KOPT-K1 (cell line): Measurements from ENCODE around the gene LPP.

Experiments used
- H3K27ac ChIP-seq: fragments of 200-600 bp; sonication (generic); 2 replicates; pipeline ENCODE4 v1.5.1; 2016; ENCODE audit warnings: antibody characterized with exemption, mild to moderate bottlenecking, low read depth, low read length; ENCODE audit not compliant: poor library complexity, severe bottlenecking
- H3K36me3 ChIP-seq: fragments of 200-600 bp; sonication (generic); 2 replicates; pipeline ENCODE4 v1.5.1; 2017; ENCODE audit warnings: antibody characterized with exemption, mild to moderate bottlenecking, low read length, moderate library complexity; ENCODE audit not compliant: insufficient read depth
- H3K9me3 ChIP-seq: fragments of 200-600 bp; sonication (generic); 2 replicates; pipeline ENCODE4 v1.5.1; 2017; ENCODE audit warnings: antibody characterized with exemption, low read length, mild to moderate bottlenecking; ENCODE audit not compliant: insufficient read depth, poor library complexity, severe bottlenecking

Gene LPP

DNA sequence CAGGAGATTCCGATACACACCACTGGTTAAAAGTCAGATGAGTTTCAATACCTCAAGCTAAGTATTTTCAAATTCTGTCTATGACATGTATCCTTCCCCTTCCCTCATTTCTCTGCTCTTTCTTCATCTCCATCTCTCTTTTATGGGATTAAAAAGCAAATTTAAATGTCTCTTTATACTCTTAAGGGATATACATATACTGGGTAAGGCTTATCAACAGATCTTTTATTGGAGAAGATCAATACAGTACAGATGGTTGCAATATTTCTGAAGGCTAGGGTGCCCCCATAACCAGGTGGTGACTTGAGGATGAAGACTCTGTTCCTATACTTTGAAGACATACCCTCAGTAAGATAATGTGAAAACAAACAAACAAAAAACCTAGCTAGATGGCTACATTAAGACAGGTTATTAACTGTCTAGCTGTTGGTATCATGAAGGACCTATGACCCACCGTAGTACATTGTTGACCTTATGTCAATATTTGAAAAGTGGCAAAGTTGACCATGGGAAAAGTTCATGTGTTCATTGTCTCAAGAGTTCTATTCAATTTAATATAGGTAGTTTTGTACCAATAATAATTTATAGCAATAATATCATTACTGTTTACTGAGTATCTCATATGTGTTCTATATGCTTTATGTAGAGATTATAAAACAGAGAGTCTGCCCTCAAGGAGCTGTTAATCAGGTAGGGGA is 319.8 kb downstream of the LPP start:
- Histone ChIP-seq H3K9me3 (no peaks in the 10 kb centered on the region), H3K27ac (no peak overlapping the region), H3K36me3 (no peaks in the 10 kb centered on the region; the same call in 1 of the 2 replicates)

DNA sequence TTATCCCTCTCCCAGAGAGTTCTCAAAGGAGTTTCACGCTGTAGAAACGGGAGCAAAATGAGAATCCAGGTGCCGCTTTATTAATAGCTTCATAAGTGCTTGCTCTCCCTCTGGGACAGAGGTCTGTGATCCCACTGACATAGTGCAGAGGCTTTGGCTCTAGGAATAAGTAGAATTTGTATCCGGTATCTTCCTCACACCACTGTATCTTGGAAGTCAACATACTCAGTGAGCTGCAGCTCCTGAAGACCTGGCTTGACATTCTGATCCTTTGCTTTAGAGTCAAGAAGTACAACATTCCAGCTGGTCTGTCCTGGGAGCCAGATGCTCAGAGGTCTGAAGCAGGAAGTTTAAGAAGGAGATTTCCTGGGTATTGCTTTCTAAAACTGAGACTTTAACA is 323.0 kb downstream of the LPP start:
- Histone ChIP-seq H3K36me3 (no peaks in the 10 kb centered on the region), H3K9me3 (no peaks in the 10 kb centered on the region), H3K27ac (no peak overlapping the region)

GRCh38 chr3:188480011-188480410 is 326.1 kb downstream of the LPP start:
- H3K27ac ChIP-seq, result no peak overlapping the region
- H3K36me3 ChIP-seq, result peaks cover 8% of the 10 kb centered on the region
- no peaks in the 10 kb centered on the region for H3K9me3 ChIP-seq

GRCh38 chr3:188482929-188483328 is 329.0 kb downstream of the LPP start:
- H3K36me3 ChIP-seq, result peaks cover 11% of the 10 kb centered on the region
- no peaks in the 10 kb centered on the region for H3K9me3 ChIP-seq
- no peak overlapping the region for H3K27ac ChIP-seq

GRCh38 chr3:188486126-188486525 is 332.2 kb downstream of the LPP start:
- H3K9me3 ChIP-seq, result no peaks in the 10 kb centered on the region
- no peak overlapping the region for H3K27ac ChIP-seq
- H3K36me3 ChIP-seq, result peaks cover 14% of the 10 kb centered on the region

- no peak overlapping the region for H3K27ac ChIP-seq
- H3K36me3 ChIP-seq, result peaks cover 14% of the 10 kb centered on the region
- H3K9me3 ChIP-seq, result no peaks in the 10 kb centered on the region
Observed at GRCh38 chr3:188486952-188487351, 333.0 kb downstream of the LPP start.

- Histone ChIP-seq H3K36me3 (peaks cover 14% of the 10 kb centered on the region), H3K27ac (no peak overlapping the region), H3K9me3 (no peaks in the 10 kb centered on the region)
Observed at GRCh38 chr3:188487652-188488051, 333.7 kb downstream of the LPP start.

GRCh38 chr3:188488801-188489200 is 334.8 kb downstream of the LPP start:
- Histone ChIP-seq H3K36me3 (peaks cover 14% of the 10 kb centered on the region), H3K27ac (no peak overlapping the region)

DNA sequence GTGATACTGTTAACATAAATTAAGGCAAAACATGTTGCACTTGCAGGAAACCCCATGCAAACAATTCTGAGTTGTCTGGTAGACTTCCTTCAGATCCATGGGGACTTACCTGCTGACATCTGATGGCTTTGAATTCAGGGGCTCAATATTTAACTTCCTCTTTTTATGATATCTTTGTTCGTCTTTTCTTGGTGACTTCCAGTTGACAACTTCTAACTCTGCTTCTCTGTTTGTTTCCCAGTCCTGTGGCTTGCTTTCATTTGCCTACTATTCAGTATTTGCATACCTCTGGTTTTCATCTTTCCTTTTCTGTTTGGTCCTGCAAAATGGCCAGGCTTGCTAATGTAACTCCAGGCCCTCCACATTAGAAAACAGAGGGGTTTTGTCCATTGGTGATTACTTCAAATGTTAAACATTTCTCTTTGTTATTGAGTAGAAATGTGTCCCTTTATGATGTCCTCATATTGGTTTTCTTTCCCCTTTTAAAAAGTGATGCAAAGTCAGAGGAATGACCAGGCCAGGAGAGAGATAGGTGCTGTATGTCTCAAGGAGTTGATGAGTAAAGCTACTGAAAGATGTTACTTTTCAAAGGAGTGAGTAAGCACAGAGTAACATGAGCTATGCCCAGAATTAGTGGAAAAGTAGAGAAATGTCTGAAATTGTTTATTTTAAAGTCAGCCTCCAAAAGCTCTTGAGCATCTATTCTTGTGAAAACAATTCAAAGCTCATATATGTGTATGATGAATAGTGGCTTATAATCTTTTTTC is 335.9 kb downstream of the LPP start:
- no peaks in the 10 kb centered on the region for H3K9me3 ChIP-seq
- H3K36me3 ChIP-seq, result peaks cover 8% of the 10 kb centered on the region
- no peak overlapping the region for H3K27ac ChIP-seq

More at GRCh38 chr3:188488801-188489200, 334.8 kb downstream of the LPP start:
- H3K9me3 ChIP-seq, result no peaks in the 10 kb centered on the region

- Histone ChIP-seq H3K9me3 (no peaks in the 10 kb centered on the region), H3K36me3 (0 out of 2 replicates have a peak, but pooled peaks cover 4% of the 10 kb centered on the region), H3K27ac (no peak overlapping the region)
Observed at GRCh38 chr3:188490416-188490815, 336.5 kb downstream of the LPP start.

GRCh38 chr3:188491276-188491687 is 337.3 kb downstream of the LPP start:
- Histone ChIP-seq H3K36me3 (0 out of 2 replicates have a peak, but pooled peaks cover 4% of the 10 kb centered on the region), H3K9me3 (no peaks in the 10 kb centered on the region), H3K27ac (no peak overlapping the region)

- Histone ChIP-seq H3K36me3 (no peaks in the 10 kb centered on the region), H3K27ac (no peak overlapping the region), H3K9me3 (no peaks in the 10 kb centered on the region)
Observed at GRCh38 chr3:188496390-188496789, 342.4 kb downstream of the LPP start.

DNA sequence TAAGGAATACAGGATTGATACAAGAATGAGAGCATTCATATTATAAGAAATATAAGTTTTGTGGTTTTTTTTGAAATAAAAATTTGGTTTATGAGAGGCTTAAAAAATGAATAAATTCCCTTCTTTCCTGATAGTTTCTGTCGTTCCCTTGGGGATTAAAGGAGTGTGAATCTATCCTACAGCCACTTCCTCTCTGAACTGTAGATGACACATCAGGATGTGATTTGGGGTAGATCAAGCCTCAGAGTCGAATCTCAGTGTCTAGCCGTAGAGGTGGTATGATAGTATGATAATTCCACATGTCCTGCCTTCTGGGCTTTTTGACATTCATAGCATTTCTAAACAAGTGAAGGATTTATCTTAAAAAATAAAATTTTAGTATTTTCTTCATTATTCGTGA is 343.1 kb downstream of the LPP start:
- no peaks in the 10 kb centered on the region for H3K36me3 ChIP-seq
- H3K27ac ChIP-seq, result no peak overlapping the region
- no peaks in the 10 kb centered on the region for H3K9me3 ChIP-seq

DNA sequence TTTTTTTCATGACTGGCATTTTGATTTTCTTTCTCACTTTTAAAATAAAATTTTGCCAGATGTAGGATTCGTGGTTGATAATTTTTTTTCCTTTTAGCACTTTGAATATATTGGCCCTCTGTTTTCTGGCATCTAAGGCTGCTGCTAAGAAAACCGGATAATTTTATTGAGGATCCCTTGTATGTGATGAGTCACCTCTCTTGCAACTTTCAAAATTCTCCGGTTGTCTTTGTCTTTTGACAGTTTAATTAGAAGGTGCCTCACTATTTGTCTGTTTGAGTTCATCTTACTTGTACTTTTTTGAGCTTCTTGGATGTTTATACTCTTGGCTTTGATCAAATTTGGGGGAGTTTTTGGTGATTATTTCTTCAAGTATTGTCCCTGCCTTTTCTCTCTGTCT is 349.7 kb downstream of the LPP start:
- H3K36me3 ChIP-seq, result no peaks in the 10 kb centered on the region
- no peak overlapping the region for H3K27ac ChIP-seq
- peaks cover 22% of the 10 kb centered on the region for H3K9me3 ChIP-seq

GRCh38 chr3:188505151-188505550 is 351.2 kb downstream of the LPP start:
- Histone ChIP-seq H3K36me3 (no peaks in the 10 kb centered on the region), H3K9me3 (peaks cover 22% of the 10 kb centered on the region), H3K27ac (no peak overlapping the region)

DNA sequence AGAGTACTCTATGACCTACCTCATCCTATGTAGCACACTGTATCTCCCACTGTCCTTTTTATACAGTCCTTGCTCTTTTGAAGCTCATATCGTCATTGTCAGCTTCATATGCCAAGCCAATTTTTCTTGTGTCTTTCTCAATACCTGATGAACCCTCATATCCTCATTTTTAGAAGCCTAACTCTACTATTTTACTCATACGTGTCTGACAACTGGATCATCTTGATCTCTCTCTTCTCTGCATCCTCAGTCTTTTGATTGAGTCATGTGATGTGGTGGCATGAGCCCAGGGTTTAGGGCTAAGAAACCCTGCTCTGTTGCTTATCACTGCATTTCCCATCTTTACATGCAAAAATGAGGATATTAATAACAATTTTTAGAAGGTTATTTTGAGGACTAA is 352.0 kb downstream of the LPP start:
- Histone ChIP-seq H3K36me3 (no peaks in the 10 kb centered on the region), H3K27ac (no peak overlapping the region), H3K9me3 (peaks cover 22% of the 10 kb centered on the region)
